Neural progenitor cell (in vitro differentiated cells): ENCODE data around the gene TRAT1. TPM values are rescaled to one million over a fixed set of nuclear protein-coding genes. Genes with fewer than 3 reads are reported as not detected.

Source experiments
- DNase-seq: peaks from one replicate; pipeline ENCODE4 v3.0.0-alpha.2; 2016; ENCODE audit warnings: low spot score
- H2AFZ ChIP-seq: fragments of 200-600 bp; sonication (generic); replicated peaks from 2 replicates; pipeline ENCODE4 v1.6.1; 2016; ENCODE audit warnings: antibody characterized with exemption
- H3F3A ChIP-seq: fragments of 200-600 bp; sonication (generic); 2 replicates; pipeline ENCODE4 v1.6.1; 2016; ENCODE audit warnings: antibody characterized with exemption, low read depth
- H3K27ac ChIP-seq: fragments of 200-600 bp; sonication (generic); 2 replicates; pipeline ENCODE4 v1.5.1; 2016; ENCODE audit warnings: mild to moderate bottlenecking
- H3K27me3 ChIP-seq: fragments of 200-600 bp; sonication (generic); 2 replicates; pipeline ENCODE4 v1.6.1; 2016; ENCODE audit warnings: mild to moderate bottlenecking, moderate library complexity
- H3K36me3 ChIP-seq: fragments of 200-600 bp; sonication (generic); 2 replicates; pipeline ENCODE4 v1.5.1; 2016
- H3K4me1 ChIP-seq: fragments of 200-600 bp; sonication (generic); 2 replicates; pipeline ENCODE4 v1.6.1; 2016; ENCODE audit warnings: mixed run types
- H3K4me2 ChIP-seq: fragments of 200-600 bp; sonication (generic); 2 replicates; pipeline ENCODE4 v1.6.1; 2016
- H3K4me3 ChIP-seq: fragments of 200-600 bp; sonication (generic); 2 replicates; pipeline ENCODE4 v1.5.1; 2016
- H3K79me2 ChIP-seq: fragments of 200-600 bp; sonication (generic); 2 replicates; pipeline ENCODE4 v1.6.1; 2016; ENCODE audit warnings: low read depth
- H3K9ac ChIP-seq: fragments of 200-600 bp; sonication (generic); 2 replicates; pipeline ENCODE4 v1.6.1; 2016
- H3K9me3 ChIP-seq: fragments of 200-600 bp; sonication (generic); 2 replicates; pipeline ENCODE4 v1.5.1; 2016; ENCODE audit warnings: low read depth
- H4K20me1 ChIP-seq: fragments of 200-600 bp; sonication (generic); 2 replicates; pipeline ENCODE4 v1.6.1; 2016; ENCODE audit warnings: low read depth
- H3K27ac Mint-ChIP-seq: 3 replicates; pipeline ENCODE4 v1.8.0; 2021; ENCODE audit warnings: mixed read lengths
- H3K27me3 Mint-ChIP-seq: 2 replicates; pipeline ENCODE4 v1.8.0; 2022; ENCODE audit warnings: low read depth, mild to moderate bottlenecking, inconsistent platforms, moderate library complexity, mixed read lengths; ENCODE audit not compliant: insufficient read depth
- H3K36me3 Mint-ChIP-seq: 3 replicates; pipeline ENCODE4 v1.8.0; 2021; ENCODE audit warnings: mixed read lengths
- H3K4me1 Mint-ChIP-seq: 3 replicates; pipeline ENCODE4 v1.8.0; 2021; ENCODE audit warnings: mixed read lengths
- H3K4me3 Mint-ChIP-seq: 3 replicates; pipeline ENCODE4 v1.8.0; 2021; ENCODE audit warnings: mild to moderate bottlenecking, moderate library complexity, mixed read lengths
- H3K9me3 Mint-ChIP-seq: 3 replicates; pipeline ENCODE4 v1.8.0; 2020; ENCODE audit warnings: mixed read lengths
- CTCF ChIP-seq: fragments of 200-600 bp; sonication (generic); IDR thresholded peaks from 2 replicates; pipeline ENCODE4 v1.5.1; 2017; ENCODE audit warnings: antibody characterized with exemption, mild to moderate bottlenecking
- EZH2 ChIP-seq: fragments of 200-600 bp; sonication (generic); IDR thresholded peaks from 2 replicates; pipeline ENCODE4 v1.6.1; 2017; ENCODE audit warnings: antibody characterized with exemption, mild to moderate bottlenecking, moderate library complexity
- EZH2phosphoT487 ChIP-seq: fragments of 200-600 bp; sonication (generic); IDR thresholded peaks from 2 replicates; pipeline ENCODE4 v1.6.1; 2017; ENCODE audit warnings: antibody characterized with exemption
- total RNA-seq: library from RNA; depleted of rRNA; stranded (reverse); fragments of >200 nt; gene quantifications from 2 replicates; pipeline ENCODE4 v1.2.3, GENCODE V29; 2015; ENCODE audit warnings: low replicate concordance

Gene TRAT1
- total RNA-seq, 1 donor from 2014 or later, result not detected

- Mint-ChIP-seq H3K27me3 (peaks cover 4% of the 10 kb centered on the region), H3K27ac (no peak overlapping the region), H3K36me3 (no peaks in the 10 kb centered on the region), H3K9me3 (no peaks in the 10 kb centered on the region), H3K4me1 (peaks cover 8% of the 10 kb centered on the region), H3K4me3 (no peak overlapping the region)
- H3K4me3 ChIP-seq, result no peak overlapping the region
- no peak for DNase-seq
- no peak overlapping the region for H3K27ac ChIP-seq
- no peak overlapping the region for H3K9ac ChIP-seq
- H2AFZ ChIP-seq, result no peak overlapping the region
- H4K20me1 ChIP-seq, result no peaks in the 10 kb centered on the region
- no peaks in the 10 kb centered on the region for H3K27me3 ChIP-seq
- H3K4me2 ChIP-seq, result no peak overlapping the region
- TF ChIP-seq EZH2 (no peak), EZH2phosphoT487 (no peak), CTCF (no peak)
- H3K9me3 ChIP-seq, result no peaks in the 10 kb centered on the region
- peaks cover 4% of the 10 kb centered on the region for H3K4me1 ChIP-seq
- H3K79me2 ChIP-seq, result no peaks in the 10 kb centered on the region
- H3F3A ChIP-seq, result no peaks in the 10 kb centered on the region
- H3K36me3 ChIP-seq, result no peaks in the 10 kb centered on the region
These were observed 75.3 kb downstream of the TRAT1 start for GRCh38 chr3:108897883-108898282.

- H3K27ac Mint-ChIP-seq, result no peak overlapping the region
- peaks cover 4% of the 10 kb centered on the region for H3K27me3 Mint-ChIP-seq
- H3K9ac ChIP-seq, result no peak overlapping the region
- H3K4me3 ChIP-seq, result no peak overlapping the region
- no peaks in the 10 kb centered on the region for H3K36me3 Mint-ChIP-seq
- no peaks in the 10 kb centered on the region for H4K20me1 ChIP-seq
- H2AFZ ChIP-seq, result no peak overlapping the region
- no peak overlapping the region for H3K27ac ChIP-seq
- H3K79me2 ChIP-seq, result no peaks in the 10 kb centered on the region
- H3K4me1 Mint-ChIP-seq, result peaks cover 8% of the 10 kb centered on the region
- no peak for TF ChIP-seq CTCF
- no peak for TF ChIP-seq EZH2
- no peak for TF ChIP-seq EZH2phosphoT487
- no peaks in the 10 kb centered on the region for H3K9me3 ChIP-seq
- H3F3A ChIP-seq, result no peaks in the 10 kb centered on the region
- no peak overlapping the region for H3K4me3 Mint-ChIP-seq
- DNase-seq, result peak; percentile 5
- H3K36me3 ChIP-seq, result no peaks in the 10 kb centered on the region
- H3K27me3 ChIP-seq, result no peaks in the 10 kb centered on the region
- H3K4me2 ChIP-seq, result no peak overlapping the region
- no peaks in the 10 kb centered on the region for H3K9me3 Mint-ChIP-seq
- H3K4me1 ChIP-seq, result peaks cover 4% of the 10 kb centered on the region
These were observed 76.9 kb downstream of the TRAT1 start for GRCh38 chr3:108899530-108899929.

Other genes with a start within 250 kb of the TRAT1 start
- 44.4 and 66.5 TPM in 2 replicates for gene CIP2A, start 233.3 kb upstream of the TRAT1 start, total RNA-seq
- 52.3 and 89.0 TPM in 2 replicates for gene DZIP3, start 233.1 kb upstream of the TRAT1 start, total RNA-seq
- not detected in 2 replicates for gene RETNLB, start 65.4 kb upstream of the TRAT1 start, total RNA-seq
- gene GUCA1C, start 131.1 kb downstream of the TRAT1 start, total RNA-seq, result not detected in 2 replicates